ENCODE measurements around the gene BDH1. TPM values are rescaled to one million over a fixed set of nuclear protein-coding genes. Genes with fewer than 3 reads are reported as not detected.
A peak's percentile ranks its signal among the peaks of the same experiment; 100 is the strongest.
"Not testable (repeated sequence)": the region's sequence is repeated elsewhere in the genome, so short reads cannot be mapped to it uniquely, and the experiment has no call there.

BDH1 gene
- total RNA-seq, 2 donors from 2014 or later = 32.5 to 49.0 TPM

DNA sequence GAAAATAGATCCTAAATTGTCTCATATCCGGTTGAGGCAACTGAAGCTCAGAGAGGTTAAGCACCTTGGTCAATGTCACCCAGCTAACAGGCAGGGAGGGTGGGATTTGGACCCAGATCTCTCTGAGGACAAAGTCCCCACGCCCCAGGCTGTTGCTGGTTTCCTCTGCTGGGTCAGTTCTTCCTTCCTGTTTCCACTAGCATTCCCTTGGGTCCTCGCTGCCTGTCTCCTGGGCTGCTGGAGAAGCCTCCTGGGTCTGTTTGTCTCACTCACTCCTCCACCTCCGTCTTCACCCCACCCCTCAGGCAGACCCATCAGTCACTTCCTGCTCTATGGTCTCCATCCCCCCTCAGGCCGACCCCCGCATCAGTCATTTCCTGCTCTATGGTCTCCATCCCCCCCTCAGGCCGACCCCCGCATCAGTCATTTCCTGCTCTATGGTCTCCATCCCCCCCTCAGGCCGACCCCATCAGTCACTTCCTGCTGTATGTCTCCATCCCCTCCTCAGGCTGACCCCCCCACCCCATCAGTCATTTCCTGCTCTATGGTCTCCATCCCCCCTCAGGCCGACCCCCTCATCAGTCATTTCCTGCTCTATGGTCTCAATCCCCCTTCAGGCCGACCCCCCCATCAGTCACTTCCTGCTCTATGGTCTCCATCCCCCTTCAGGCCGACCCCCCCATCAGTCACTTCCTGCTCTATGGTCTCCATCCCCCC lies 38.7 kb downstream of the BDH1 start:
- not testable (repeated sequence) for H3K9me3 Mint-ChIP-seq; H3K9me3 ChIP-seq (ENCODE audit: control insufficient read depth, low read length); H3K4me3 ChIP-seq (ENCODE audit: low read length); H3K27ac Mint-ChIP-seq; H3K27me3 ChIP-seq (ENCODE audit: control insufficient read depth, insufficient read depth, low read length, poor library complexity, severe bottlenecking); H3K4me3 Mint-ChIP-seq; H3K9ac ChIP-seq (ENCODE audit: extremely low read depth, low read length, poor library complexity, severe bottlenecking); H3K27me3 Mint-ChIP-seq (ENCODE audit: insufficient read depth); H3K36me3 ChIP-seq (ENCODE audit: control insufficient read depth, insufficient read depth, low read length); H3K27ac ChIP-seq (ENCODE audit: low read depth, low read length)
- Mint-ChIP-seq H3K36me3 (ENCODE audit: low read depth) (peaks cover 54% of the 10 kb centered on the region), H3K4me1 (peaks cover 27% of the 10 kb centered on the region)
- peaks cover 12% of the 10 kb centered on the region for H3K4me1 ChIP-seq (ENCODE audit: control insufficient read depth, insufficient read depth, low read length)
- DNase-seq = peak; percentile 38
- WGBS, 2 experiments (ENCODE audit: insufficient coverage in 1 of 2, insufficient read length in 1 of 2) = 90 to 95% methylated on average over 2 to 5 of the region's 12 CpGs

DNA sequence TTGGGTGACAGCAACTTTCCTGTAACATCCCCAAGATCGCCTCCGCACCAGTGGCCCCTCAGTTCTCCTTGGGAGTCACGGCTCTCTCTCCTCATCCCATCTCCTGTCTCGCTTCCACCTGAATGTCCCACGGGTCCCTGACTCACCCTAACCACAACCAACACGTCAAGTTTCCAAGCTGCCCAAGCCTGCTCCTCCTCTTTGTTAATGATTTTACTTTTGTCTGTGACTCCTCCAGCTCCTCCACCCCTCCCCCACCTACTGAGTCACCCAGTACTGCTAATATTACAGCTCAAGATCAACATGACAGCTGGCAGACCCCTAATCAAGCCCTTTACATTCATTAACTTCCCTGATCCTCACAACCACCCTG lies 39.3 kb downstream of the BDH1 start:
- Histone ChIP-seq H3K36me3 (ENCODE audit: control insufficient read depth, insufficient read depth, low read length) (no peaks in the 10 kb centered on the region), H3K4me1 (ENCODE audit: control insufficient read depth, insufficient read depth, low read length) (peaks cover 12% of the 10 kb centered on the region), H3K9me3 (ENCODE audit: control insufficient read depth, low read length) (no peaks in the 10 kb centered on the region), H3K27me3 (ENCODE audit: control insufficient read depth, insufficient read depth, low read length, poor library complexity, severe bottlenecking) (no peaks in the 10 kb centered on the region), H3K9ac (ENCODE audit: extremely low read depth, low read length, poor library complexity, severe bottlenecking) (no peak overlapping the region), H3K27ac (ENCODE audit: low read depth, low read length) (no peak overlapping the region), H3K4me3 (ENCODE audit: low read length) (no peak overlapping the region)
- WGBS, 2 experiments (ENCODE audit: insufficient coverage in 1 of 2, insufficient read length in 1 of 2) = 86 to 87% methylated on average over 5 to 6 of the region's 6 CpGs
- Mint-ChIP-seq H3K4me1 (peaks cover 21% of the 10 kb centered on the region), H3K4me3 (no peak overlapping the region), H3K27me3 (ENCODE audit: insufficient read depth) (no peaks in the 10 kb centered on the region), H3K9me3 (no peaks in the 10 kb centered on the region), H3K36me3 (ENCODE audit: low read depth) (peaks cover 54% of the 10 kb centered on the region), H3K27ac (no peak overlapping the region)
- TF ChIP-seq, protein P1, sequence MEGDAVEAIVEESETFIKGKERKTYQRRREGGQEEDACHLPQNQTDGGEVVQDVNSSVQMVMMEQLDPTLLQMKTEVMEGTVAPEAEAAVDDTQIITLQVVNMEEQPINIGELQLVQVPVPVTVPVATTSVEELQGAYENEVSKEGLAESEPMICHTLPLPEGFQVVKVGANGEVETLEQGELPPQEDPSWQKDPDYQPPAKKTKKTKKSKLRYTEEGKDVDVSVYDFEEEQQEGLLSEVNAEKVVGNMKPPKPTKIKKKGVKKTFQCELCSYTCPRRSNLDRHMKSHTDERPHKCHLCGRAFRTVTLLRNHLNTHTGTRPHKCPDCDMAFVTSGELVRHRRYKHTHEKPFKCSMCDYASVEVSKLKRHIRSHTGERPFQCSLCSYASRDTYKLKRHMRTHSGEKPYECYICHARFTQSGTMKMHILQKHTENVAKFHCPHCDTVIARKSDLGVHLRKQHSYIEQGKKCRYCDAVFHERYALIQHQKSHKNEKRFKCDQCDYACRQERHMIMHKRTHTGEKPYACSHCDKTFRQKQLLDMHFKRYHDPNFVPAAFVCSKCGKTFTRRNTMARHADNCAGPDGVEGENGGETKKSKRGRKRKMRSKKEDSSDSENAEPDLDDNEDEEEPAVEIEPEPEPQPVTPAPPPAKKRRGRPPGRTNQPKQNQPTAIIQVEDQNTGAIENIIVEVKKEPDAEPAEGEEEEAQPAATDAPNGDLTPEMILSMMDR (conservative IDR thresholded peaks at IDR 0.05) = no peak
- peak; percentile 53 for DNase-seq

DNA sequence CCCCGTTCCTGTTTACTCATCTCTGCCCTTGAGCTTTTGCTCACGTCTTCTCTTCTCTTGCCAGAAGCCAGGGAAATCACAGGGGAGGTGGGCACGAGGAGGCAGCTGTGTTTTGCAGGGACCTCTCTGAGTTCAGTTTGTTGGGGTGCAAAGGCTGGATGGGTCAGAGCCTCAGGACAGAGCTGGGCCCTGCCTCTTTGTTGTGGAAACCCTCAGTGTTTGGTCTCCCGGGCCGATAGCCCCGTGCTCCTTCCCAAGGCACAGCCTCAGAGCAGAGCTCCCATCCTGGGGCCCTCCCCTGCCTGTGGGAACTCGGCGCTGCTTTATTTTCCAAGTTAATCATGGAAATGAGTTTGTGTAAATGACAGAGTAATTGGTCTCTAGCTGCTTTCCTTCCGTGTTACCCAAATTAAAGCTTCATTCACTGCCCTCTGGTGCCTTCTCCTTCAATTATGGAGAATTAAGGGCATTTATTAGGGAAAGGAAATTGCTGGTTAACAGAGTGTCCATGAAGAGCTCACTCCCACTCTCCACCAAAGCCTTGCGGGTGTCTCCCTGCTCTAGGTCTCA lies 40.9 kb downstream of the BDH1 start:
- no peak overlapping the region for H3K4me3 Mint-ChIP-seq
- Histone ChIP-seq H3K27ac (ENCODE audit: low read depth, low read length) (no peak overlapping the region), H3K9ac (ENCODE audit: extremely low read depth, low read length, poor library complexity, severe bottlenecking) (no peak overlapping the region), H3K9me3 (ENCODE audit: control insufficient read depth, low read length) (no peaks in the 10 kb centered on the region), H3K4me1 (ENCODE audit: control insufficient read depth, insufficient read depth, low read length) (no peaks in the 10 kb centered on the region), H3K4me3 (ENCODE audit: low read length) (no peak overlapping the region), H3K27me3 (ENCODE audit: control insufficient read depth, insufficient read depth, low read length, poor library complexity, severe bottlenecking) (no peaks in the 10 kb centered on the region), H3K36me3 (ENCODE audit: control insufficient read depth, insufficient read depth, low read length) (no peaks in the 10 kb centered on the region)
- WGBS, 2 experiments (ENCODE audit: insufficient coverage in 1 of 2, insufficient read length in 1 of 2) = 86 to 88% methylated on average over 4 to 10 of the region's 10 CpGs
- DNase-seq = peak; percentile 45
- peaks cover 7% of the 10 kb centered on the region for H3K4me1 Mint-ChIP-seq
- no peaks in the 10 kb centered on the region for H3K9me3 Mint-ChIP-seq
- peak overlapping the region; percentile 32 for H3K27ac Mint-ChIP-seq
- TF ChIP-seq, protein P1 (conservative IDR thresholded peaks at IDR 0.05) = no peak
- peaks cover 2% of the 10 kb centered on the region for H3K27me3 Mint-ChIP-seq (ENCODE audit: insufficient read depth)
- peaks cover 51% of the 10 kb centered on the region for H3K36me3 Mint-ChIP-seq (ENCODE audit: low read depth)

Data from endodermal cell (in vitro differentiated cells).